HG02588 (cell line): ENCODE data around the gene PJVK.
A peak's percentile ranks its signal among the peaks of the same experiment; 100 is the strongest.
"Not testable (repeated sequence)": the region's sequence is repeated elsewhere in the genome, so short reads cannot be mapped to it uniquely, and the experiment has no call there.

Experiments
- ATAC-seq: cut with Tn5 transposase; IDR thresholded peaks from one replicate; pipeline ENCODE4 v1.9.1; 2021; ENCODE audit warnings: mild to moderate bottlenecking, moderate library complexity; ENCODE audit not compliant: unreplicated experiment

Gene PJVK

DNA sequence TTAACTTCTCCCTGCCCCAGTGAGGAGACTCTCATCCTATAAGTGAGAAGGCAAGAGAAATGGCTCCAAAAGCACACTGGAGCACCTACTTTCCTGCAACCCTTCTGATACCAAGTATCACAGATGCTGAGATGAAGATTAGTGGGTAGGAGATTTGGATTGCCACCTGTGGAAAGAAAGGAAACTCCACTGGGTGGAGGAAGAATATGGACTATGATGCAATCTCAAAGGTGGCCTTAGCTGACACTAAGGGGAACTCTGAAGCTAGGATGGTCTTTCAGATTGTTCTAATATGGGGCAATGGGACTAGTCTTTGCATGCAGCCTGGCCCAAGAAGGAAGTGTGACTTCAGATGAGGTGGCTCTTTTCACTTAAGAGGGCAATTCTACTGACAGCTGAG, 21.8 kb upstream of the PJVK start:
- no peak for ATAC-seq

DNA sequence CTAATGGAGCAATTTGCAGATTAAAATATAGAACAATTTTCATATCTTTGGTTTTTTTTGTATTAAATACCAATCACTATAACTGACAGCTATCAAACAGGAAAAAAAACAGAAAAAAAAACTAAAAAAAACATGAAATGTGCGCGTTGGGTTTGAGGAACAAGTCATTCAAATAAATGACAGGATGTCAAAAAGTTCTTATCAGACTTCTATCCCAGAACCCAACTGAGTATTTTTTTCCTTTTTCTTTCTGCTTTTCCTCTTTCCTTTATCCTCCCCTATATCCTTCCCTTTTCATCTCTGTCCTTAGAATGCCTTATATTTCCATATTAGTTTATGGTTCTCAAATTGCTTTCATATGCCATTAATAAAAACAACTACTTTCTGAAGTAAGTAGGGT, 14.5 kb upstream of the PJVK start:
- ATAC-seq, result no peak

DNA sequence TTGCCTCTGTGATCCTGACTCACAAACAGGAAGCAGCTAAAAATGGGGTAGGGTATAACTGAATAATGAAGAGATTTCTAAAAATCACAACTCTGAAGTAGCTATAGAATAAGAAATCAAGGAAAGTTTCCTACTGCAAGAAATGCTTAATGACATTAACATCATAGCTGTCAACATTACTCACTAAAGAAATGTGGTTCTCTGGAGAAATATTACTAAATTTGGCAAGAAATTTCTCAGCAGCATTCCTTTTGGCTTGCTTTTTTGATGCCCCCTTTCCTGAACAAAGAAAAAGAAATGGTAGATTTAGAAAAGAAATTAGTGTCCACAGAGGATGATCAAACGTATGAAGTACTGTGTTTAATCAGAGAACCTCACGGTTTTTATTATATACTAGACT, 9.8 kb upstream of the PJVK start:
- ATAC-seq, result no peak

DNA sequence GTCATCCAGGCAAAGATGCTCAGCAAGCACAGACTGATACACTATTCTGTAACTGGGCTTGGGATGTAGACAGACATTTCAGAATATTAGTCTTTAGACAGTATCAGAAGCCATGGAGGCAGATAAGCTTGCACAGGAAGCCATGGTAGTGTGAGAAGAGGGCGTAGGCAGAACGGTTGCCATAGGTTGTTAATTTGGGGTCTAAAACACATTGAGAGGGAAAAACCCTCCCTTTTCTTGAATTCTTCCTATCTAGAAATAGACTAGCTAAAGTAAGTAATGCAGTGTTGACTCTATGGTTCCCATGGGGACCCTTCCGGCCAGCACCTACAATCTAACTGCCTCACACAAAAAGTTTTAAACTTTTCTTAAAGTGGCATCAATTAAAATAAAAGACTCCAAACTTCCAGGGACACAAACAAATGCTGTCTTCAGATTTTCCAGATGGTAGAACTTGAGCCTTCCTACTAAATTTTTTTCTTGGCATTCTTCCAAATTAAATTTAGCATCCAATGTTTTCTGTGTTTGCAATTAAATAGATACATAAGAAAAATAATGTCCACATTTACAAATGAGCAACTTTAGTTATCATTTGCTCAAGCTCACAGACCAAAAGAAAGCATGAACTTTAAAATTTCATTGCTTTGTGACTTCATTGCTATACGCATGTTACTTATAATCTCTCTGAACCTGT, 2.1 kb upstream of the PJVK start:
- ATAC-seq, result no peak

DNA sequence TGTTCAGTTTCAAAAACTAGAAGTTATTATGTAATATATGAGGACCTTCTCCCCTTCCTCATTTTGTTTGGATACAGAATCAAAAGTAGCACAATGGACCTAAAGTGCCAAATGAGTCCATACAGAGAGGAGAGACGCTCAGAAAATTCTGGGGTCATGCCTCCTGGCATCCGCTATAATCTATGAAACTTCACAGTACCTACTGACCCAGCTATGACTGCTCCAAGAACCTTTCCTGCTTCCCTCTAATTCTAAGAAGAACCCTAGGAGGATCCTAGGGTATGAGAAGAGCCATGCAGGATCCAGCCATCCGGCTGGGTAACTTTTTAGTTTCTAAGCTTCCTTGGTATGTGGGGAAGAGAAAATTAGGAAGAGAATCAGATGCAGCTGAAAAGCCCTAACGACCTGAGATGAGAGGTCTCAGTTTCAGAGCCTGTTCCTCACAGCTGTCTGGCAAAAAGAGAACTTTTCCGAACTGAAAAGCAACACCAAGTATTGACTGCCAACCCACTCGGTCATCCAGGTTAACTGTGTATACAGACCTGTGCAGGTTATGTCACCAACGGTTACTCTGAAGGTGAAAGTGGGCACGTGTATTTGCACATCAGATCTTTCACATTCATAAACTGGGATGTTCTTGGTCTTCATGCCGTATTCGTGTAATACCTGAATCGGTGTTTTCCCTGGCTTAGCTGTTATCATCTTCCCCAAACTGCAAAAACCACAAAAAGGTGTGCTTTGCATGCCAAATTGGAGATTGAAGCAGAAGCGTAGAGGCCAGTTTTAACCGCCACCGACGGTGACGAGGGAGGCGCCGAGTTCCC, 1.3 kb upstream of the PJVK start:
- ATAC-seq, result peak; percentile 5

DNA sequence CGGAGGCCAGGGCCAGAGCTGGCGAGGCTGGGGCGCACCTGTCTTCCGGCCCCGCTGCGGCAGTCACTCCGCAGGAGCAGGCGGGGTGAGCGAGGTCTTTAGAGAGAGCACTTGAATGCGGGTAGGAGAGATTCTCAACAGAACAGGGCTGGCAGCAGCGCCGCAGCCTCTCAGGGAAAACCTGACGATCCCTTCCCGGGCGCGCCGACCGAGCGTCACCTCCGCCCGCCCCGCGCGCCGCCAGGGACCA, 729 bp upstream of the PJVK start:
- ATAC-seq, result peak; percentile 47

DNA sequence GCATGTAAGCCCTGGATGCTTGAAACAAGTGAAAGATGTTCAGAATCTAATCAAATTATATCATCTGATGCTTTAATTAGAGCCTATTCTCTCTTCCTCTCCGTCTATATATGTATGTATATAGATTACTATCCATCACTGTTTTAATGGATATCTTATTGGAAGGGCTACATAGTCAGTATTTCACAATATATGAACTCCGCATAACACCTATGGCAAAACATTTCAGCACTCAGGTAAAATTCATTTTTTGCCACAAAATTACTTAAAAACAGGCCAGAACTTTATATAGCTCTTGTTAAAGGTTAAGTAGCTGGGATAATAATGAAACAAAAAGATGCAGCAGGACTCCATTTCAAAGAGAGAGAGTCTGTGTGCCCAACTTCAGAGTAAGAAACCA, 1.2 kb downstream of the PJVK start:
- ATAC-seq, result no peak

DNA sequence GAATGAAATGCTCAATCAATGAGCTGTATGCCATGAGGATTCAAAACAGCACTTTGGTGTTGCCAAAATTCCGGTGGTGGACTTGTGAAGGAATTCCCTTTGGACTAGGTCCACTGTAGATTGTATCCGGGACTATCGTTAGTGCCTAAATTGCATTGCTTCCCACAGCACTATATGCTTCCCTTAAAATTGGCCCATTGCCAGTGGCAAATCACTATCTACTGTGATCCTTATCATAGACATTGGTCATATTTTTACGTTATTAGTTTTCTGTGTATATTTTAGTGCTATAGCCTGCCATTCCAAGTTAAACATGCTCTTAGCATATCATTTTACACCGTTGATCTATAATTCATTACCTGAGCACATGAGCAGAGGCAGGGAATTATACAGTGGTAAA, 1.7 kb downstream of the PJVK start:
- ATAC-seq, result no peak

DNA sequence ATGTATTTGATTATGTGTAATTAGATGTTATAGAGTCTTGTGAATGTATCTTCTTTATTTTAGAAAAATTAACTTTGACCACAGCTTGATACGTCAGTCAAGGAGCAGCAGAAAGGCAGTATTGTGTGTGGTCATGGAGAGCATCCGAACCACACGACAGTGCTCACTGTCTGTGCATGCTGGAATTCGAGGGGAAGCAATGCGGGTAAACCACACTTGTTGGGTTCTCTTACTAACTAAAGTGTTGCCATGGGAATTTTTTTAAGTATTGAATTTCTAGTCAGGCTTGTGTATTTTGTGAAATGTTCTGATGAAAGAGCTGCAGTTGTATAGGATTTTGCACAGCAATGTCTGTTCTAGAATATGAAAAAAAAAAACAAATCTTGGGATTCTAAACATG, 4.8 kb downstream of the PJVK start:
- no peak for ATAC-seq

DNA sequence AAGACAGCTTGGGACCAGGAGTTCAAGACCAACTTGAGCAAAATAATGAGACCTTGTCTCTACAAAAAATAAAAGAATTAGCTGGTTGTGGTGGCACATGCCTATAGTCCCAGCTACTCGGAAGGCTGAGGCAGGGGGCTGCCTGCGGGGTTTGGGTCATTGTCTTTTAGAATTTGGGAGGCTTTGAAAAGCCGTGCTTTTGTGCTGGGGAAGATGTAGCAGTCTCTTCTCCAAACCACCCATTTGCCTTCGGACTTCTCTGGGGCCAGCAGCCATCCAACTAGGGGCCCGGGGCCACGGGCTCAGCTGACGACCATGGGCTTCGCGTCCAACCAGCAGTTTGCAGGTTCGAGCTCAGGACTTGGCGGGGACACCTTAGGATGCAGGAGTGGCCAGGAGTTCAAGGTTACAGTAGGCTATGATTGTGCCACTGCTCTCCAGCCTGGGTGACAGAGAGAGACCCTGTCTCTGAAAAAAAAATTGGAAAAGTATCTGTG, 6.3 kb downstream of the PJVK start:
- ATAC-seq, result no peak

DNA sequence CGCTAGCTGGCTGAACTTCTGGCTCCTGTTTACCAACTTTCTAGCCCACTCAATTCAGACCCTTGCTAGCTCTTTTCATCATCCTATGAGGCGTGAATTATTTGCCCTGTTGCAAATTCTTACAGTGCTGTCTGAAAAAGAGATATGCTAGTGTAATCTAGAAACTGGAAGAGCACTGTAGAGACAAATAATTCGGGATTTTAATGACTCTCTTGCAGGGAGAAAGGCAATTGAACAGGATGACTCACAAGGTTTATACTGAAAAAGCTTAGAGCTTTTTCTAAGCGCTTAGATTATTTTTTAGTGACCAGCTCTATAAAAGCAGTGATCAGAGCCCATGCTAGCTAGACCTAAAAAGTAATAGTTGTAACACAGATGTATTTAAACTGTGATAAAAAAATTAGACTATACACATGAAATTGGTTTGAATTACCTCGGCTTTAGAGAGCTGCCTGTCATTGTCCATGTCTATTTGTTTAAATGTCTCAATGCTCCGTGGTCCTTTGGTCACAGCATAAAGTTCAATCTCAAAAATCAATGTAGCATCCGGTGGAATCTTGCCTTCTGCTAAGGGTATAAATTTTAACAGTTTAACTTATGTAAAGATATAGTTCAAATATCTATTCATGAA, 18.2 kb downstream of the PJVK start:
- ATAC-seq, result no peak

DNA sequence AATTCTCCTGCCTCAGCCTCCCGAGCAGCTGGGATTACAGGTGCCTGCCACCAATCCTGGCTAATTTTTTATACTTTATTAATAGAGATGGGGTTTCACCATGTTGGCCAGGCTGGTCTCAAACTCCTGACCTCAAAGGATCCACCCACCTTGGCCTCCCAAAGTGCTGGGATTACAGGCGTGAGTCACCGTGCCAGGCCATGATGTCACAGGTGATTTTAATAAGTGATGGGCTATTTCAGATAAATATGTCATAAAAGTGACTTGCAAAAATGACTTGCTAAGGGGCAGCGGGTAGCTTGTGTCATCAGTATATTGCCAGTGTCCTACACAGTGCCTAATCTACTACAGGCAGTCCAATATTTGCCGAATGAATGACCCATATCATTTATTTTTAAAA, 20.1 kb downstream of the PJVK start:
- ATAC-seq, result not testable (repeated sequence)

DNA sequence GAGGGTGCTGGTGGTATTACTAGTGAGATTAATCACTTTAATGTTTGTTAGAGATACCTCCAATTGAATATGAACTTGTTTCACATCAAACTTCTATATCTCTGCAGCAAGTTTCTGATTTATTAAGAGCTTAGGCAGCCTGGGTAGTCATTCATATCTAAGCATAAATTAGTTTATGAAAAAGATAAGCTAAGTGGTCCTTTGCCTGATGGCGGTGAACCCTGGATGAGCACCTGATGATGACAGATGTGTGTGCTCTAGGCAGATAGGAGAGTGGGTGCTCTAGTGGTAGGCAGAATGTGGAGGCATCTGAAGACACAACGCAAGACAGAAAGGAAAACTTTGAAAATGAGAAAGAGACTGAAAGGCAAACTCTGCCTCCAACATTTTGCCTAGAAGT, 22.2 kb downstream of the PJVK start:
- ATAC-seq, result no peak

DNA sequence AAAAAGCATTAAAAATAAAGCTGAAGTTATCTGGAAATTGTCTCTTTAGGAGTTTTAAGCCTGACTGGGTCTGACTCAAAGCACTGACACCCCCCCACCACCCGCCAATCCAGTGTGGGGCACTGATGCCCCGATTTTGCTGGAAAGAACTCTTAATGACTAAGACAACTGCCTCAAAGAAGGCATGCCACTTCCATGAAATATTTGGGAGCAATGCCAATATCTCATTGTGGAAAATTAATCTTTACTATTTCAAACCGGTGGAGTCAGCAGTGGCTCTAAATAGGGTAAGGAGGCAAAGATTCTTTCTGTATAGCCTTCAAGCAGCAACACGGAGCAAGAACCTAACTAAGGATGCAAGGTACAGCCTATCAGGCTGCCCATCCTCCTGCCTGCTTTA, 22.8 kb downstream of the PJVK start:
- ATAC-seq, result no peak

DNA sequence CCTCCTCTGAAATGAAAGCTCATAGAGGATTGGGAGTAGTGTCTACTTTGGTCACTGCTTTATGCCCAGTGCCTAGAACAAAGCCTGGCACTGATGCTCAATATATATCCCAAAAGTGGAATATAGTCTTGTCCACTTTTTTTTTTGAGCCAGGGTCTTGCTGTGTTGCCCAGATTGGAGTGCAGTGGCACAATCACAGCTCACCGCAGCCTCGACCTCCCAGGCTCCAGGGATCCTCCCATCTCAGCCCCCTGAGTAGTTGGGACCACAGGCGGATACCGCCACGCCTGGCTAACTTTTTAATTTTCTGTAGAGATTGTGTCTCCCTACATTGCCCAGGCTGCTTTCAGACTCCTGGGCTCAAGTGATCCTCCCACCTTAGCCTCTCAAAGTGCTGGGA, 23.4 kb downstream of the PJVK start:
- no peak for ATAC-seq

DNA sequence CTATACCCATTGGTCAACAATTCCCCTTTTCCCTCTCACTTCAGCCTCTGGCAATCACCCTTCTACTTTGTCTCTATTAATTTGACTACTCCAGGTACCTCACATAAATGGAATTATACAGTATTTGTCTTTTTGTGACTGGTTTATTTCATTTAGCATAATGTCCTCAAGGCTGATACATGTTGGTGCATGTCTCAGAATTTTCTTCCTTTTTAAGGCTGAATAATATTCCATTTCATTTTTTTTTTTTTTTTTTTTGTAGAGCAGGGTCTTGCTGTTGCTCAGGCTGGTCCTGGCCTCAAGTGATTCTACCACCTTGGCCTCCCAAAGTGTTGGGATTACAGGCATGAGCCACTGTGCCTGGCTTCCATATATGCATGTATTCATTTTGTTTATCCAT, 25.3 kb downstream of the PJVK start:
- no peak for ATAC-seq

DNA sequence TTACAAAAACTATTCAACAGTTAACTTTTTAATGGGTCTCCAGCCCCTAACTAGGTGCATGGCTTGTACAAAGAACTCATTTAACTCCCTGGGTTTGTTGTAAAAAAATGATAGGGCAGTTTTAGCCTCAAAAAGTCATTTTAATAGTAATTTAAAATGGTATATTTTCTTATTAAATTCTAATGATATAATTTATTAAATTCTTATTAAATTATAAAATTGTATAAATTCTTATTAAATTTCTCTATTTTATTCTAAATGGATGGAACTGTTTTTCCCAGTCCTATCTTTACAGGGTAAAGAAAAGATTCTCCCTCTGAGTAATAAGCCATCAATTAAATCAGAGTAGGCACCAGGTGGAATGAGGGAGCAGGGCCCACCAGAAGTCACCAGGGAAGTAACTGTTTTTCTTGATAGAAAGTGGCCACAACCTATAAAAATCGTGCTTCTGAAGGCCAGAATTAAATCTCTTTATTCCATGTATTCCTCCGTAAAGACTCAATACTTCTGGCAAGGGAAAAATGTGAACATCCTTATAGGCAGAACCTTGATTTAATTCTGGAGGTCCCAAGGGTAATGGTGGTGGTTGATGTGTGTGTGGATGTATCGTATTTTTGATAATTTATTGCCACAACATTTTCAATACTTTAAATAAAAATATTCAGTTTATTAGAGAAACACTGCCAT, 26.4 kb downstream of the PJVK start:
- ATAC-seq, result no peak

DNA sequence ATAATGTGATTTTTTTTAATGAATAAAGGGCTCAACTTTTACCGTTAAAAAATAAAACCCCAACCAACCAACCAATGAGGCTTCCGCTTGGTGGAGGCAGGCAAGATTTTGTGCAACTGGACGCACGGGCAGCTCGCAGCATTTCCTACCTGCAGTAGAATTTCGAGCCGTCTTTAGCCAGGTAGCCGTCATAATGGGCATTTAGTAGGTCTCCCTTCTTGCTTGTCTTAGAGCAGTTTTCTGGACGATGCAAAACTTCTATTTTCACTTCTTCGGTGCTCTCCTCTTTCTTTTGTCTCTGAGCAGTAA, 26.9 kb downstream of the PJVK start:
- no peak for ATAC-seq

DNA sequence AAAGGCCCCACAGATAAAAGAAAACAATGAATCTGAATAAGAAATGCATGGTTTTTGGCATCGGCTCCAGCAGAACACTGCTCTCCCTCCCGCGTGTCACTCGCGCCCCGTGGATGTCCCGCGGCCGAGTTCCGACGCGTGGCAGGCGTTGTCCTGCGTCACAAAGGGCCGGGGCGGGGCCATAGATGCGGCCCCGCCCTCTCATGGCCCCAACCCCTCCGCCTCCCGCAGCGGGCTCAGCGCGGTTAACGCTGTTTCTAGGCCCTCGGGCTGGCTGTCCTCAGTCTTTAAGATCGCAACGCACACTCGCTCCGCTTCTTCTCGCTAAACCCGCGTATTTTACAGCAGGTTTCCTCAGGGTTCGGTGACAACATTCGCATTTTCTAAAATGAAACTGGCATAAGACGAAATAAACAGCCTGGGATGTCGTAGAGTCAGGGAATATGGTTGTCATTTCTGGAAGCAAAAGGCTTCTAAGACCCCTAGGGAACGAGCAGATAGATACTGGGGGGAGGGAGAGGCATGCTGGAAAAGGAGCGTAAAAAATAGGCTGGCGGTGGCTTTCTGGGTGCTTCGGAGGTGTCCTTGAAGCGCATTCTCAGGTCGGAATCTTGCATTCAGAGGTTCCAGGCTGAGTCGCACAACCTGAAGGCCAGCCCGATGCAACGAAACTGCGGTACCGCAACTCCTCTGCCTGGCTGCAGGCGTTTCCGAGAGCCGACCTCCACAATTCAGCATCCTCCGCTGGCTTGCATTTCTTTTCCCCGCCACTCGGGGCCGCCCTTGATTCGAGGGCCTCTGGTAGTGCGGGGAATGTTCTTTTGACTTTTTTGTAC, 27.5 kb downstream of the PJVK start, which contains the start of gene FKBP7:
TSS of gene FKBP7 (minus strand) at position 162 of the 836 bp plus-strand sequence. CDS start at position 61, 101 bp downstream.
- ATAC-seq, result peak; percentile 47

DNA sequence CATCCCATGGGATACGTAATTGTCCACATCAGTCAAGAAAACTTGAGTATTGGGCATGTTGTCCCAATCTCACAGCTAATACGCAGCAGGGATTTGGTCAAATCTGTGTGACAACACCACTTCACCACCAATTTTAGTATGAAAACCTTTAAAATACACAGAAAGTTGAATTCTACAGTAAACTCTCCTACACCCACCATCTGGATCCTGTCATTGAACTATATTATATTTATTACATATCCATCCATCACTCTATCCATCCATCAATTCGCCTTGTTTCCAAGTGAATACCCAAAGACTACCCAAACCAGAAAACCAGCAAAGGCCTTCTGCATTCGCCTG, 28.1 kb downstream of the PJVK start:
- ATAC-seq, result no peak

DNA sequence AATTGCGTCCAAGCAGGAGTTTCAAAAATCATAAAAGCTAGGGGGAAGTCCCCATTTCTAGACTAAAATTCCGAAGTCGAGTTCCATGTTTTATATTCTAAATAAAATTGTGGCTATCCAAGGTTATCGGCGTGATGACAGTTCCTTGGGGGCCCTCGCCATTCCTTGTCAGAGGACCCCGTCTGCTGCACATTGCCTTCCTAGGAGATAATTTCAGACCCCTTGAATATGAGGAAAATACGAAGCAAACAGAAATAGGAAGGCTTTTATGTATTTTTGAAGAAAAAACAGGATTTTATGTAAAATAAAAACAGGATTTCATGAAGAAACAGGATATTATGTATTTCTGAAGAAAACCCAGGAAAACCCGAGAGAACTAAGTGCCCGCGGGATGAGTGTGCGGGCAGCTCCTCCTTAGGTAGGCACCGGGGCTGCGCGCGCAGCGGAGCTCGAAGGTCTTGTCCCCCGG, 28.6 kb downstream of the PJVK start:
- ATAC-seq, result no peak
